HCT116 (cell line): Measurements from ENCODE around the gene ATG16L1.

Experiments used
- EGR1 ChIP-seq: IDR thresholded peaks from 2 replicates; pipeline ENCODE4 v1.6.1; 2012; ENCODE audit warnings: low read depth
- EZH2 ChIP-seq: fragments of 200-600 bp; sonication (generic); IDR thresholded peaks from 2 replicates; pipeline ENCODE4 v1.6.1; 2017; ENCODE audit warnings: antibody characterized with exemption, mixed run types
- FOSL1 ChIP-seq: IDR thresholded peaks from 2 replicates; pipeline ENCODE4 v1.6.1; 2012; ENCODE audit warnings: low read depth
- JUND ChIP-seq: IDR thresholded peaks from 2 replicates; pipeline ENCODE4 v1.6.1; 2012
- POLR2A ChIP-seq: IDR thresholded peaks from 2 replicates; pipeline ENCODE4 v1.7.0; 2011; ENCODE audit warnings: borderline replicate concordance; ENCODE audit not compliant: insufficient read depth, insufficient read length; ENCODE audit errors: extremely low read depth
- POLR2AphosphoS5 ChIP-seq: IDR thresholded peaks from 2 replicates; pipeline ENCODE4 v1.6.1; 2011; ENCODE audit warnings: mild to moderate bottlenecking, low read depth, low read length, moderate library complexity
- RAD21 ChIP-seq: IDR thresholded peaks from 2 replicates; pipeline ENCODE4 v1.6.1; 2012; ENCODE audit warnings: low read depth, mild to moderate bottlenecking
- YY1 ChIP-seq: IDR thresholded peaks from 2 replicates; pipeline ENCODE4 v1.6.1; 2011; ENCODE audit warnings: low read length, low read depth, moderate library complexity, mild to moderate bottlenecking; ENCODE audit not compliant: insufficient replicate concordance; ENCODE audit errors: extremely low read depth
- ZNF274 ChIP-seq: fragments of 200-500 bp; sonication (Bioruptor generic); IDR thresholded peaks from 2 replicates; pipeline ENCODE4 v1.6.1; 2014; ENCODE audit warnings: mild to moderate bottlenecking, low read depth, low read length, inconsistent platforms
- TF ChIP-seq, protein P1 (sequence below), 3 experiments: fragments of 200-600 bp in 1 of 3; sonication (generic) in 1 of 3; IDR thresholded peaks in 2 of 3; conservative IDR thresholded peaks in 1 of 3; 2 replicates each; pipeline ENCODE4 v1.5.1; 2012 to 2017; ENCODE audit warnings: low read depth in 2 of 3, low read length in 2 of 3, antibody characterized with exemption in 1 of 3, borderline replicate concordance in 1 of 3, control low read depth in 1 of 3, mild to moderate bottlenecking in 1 of 3, mixed read lengths in 1 of 3, mixed run types in 1 of 3, moderate library complexity in 1 of 3; ENCODE audit not compliant: insufficient read depth in 1 of 3
- TF ChIP-seq, protein P2 (sequence below): IDR thresholded peaks from 2 replicates; pipeline ENCODE4 v1.6.1; 2012; ENCODE audit warnings: low read depth
- TF ChIP-seq, protein P3 (sequence below): IDR thresholded peaks from 2 replicates; pipeline ENCODE4 v1.6.1; 2012
- TF ChIP-seq, protein P4 (sequence below): IDR thresholded peaks from 2 replicates; pipeline ENCODE4 v1.6.1; 2012

DNA sequence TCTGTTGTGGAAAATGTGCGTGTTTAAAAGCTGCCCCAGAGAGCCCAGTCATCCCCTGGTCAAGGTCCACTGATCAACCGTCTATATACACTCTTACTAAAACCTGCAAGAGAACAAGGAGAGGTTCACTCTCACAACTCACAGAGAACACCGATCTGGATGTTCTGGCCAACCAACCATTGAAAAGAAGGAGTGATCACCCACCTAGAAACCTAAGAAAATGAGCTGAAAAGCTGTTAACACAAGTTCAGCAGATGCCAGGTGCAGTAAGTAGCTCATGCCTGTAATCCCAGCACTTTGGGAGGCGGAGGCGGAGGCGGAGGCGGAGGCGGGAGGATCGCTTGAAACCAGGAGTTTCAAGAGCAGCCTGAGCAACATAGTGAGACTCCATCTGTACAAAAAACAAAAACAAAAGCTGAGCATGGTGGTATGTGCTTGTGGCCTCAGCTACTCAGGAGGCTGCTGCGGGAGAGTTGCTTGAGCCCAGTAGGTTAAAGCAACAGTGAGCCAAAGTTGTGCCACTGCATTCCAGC, 14.5 kb downstream of the ATG16L1 start:
- TF ChIP-seq, protein P1, sequence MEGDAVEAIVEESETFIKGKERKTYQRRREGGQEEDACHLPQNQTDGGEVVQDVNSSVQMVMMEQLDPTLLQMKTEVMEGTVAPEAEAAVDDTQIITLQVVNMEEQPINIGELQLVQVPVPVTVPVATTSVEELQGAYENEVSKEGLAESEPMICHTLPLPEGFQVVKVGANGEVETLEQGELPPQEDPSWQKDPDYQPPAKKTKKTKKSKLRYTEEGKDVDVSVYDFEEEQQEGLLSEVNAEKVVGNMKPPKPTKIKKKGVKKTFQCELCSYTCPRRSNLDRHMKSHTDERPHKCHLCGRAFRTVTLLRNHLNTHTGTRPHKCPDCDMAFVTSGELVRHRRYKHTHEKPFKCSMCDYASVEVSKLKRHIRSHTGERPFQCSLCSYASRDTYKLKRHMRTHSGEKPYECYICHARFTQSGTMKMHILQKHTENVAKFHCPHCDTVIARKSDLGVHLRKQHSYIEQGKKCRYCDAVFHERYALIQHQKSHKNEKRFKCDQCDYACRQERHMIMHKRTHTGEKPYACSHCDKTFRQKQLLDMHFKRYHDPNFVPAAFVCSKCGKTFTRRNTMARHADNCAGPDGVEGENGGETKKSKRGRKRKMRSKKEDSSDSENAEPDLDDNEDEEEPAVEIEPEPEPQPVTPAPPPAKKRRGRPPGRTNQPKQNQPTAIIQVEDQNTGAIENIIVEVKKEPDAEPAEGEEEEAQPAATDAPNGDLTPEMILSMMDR (IDR thresholded peaks at IDR 0.05 in 2 of 3, conservative IDR thresholded peaks at IDR 0.05 in 1 of 3; ENCODE audit: borderline replicate concordance in 1 of 3, insufficient read depth in 1 of 3, low read depth in 2 of 3, low read length in 2 of 3): no peak
- TF ChIP-seq RAD21 (no peak), POLR2A (no peak), FOSL1 (no peak), YY1 (no peak), POLR2AphosphoS5 (no peak), EGR1 (no peak), JUND (no peak), EZH2 (no peak), ZNF274 (no peak)
- TF ChIP-seq, protein P2, sequence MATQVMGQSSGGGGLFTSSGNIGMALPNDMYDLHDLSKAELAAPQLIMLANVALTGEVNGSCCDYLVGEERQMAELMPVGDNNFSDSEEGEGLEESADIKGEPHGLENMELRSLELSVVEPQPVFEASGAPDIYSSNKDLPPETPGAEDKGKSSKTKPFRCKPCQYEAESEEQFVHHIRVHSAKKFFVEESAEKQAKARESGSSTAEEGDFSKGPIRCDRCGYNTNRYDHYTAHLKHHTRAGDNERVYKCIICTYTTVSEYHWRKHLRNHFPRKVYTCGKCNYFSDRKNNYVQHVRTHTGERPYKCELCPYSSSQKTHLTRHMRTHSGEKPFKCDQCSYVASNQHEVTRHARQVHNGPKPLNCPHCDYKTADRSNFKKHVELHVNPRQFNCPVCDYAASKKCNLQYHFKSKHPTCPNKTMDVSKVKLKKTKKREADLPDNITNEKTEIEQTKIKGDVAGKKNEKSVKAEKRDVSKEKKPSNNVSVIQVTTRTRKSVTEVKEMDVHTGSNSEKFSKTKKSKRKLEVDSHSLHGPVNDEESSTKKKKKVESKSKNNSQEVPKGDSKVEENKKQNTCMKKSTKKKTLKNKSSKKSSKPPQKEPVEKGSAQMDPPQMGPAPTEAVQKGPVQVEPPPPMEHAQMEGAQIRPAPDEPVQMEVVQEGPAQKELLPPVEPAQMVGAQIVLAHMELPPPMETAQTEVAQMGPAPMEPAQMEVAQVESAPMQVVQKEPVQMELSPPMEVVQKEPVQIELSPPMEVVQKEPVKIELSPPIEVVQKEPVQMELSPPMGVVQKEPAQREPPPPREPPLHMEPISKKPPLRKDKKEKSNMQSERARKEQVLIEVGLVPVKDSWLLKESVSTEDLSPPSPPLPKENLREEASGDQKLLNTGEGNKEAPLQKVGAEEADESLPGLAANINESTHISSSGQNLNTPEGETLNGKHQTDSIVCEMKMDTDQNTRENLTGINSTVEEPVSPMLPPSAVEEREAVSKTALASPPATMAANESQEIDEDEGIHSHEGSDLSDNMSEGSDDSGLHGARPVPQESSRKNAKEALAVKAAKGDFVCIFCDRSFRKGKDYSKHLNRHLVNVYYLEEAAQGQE: no peak
- TF ChIP-seq, protein P3, sequence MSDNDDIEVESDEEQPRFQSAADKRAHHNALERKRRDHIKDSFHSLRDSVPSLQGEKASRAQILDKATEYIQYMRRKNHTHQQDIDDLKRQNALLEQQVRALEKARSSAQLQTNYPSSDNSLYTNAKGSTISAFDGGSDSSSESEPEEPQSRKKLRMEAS: no peak
- TF ChIP-seq, protein P4, sequence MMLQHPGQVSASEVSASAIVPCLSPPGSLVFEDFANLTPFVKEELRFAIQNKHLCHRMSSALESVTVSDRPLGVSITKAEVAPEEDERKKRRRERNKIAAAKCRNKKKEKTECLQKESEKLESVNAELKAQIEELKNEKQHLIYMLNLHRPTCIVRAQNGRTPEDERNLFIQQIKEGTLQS: no peak
